Measurements from ENCODE around the gene ZNF839. TPM values are rescaled to one million over a fixed set of nuclear protein-coding genes. Genes with fewer than 3 reads are reported as not detected.
A peak's percentile ranks its signal among the peaks of the same experiment; 100 is the strongest.

ZNF839 gene
- total RNA-seq, 1 donor from 2014 or later = 16.9 TPM

DNA sequence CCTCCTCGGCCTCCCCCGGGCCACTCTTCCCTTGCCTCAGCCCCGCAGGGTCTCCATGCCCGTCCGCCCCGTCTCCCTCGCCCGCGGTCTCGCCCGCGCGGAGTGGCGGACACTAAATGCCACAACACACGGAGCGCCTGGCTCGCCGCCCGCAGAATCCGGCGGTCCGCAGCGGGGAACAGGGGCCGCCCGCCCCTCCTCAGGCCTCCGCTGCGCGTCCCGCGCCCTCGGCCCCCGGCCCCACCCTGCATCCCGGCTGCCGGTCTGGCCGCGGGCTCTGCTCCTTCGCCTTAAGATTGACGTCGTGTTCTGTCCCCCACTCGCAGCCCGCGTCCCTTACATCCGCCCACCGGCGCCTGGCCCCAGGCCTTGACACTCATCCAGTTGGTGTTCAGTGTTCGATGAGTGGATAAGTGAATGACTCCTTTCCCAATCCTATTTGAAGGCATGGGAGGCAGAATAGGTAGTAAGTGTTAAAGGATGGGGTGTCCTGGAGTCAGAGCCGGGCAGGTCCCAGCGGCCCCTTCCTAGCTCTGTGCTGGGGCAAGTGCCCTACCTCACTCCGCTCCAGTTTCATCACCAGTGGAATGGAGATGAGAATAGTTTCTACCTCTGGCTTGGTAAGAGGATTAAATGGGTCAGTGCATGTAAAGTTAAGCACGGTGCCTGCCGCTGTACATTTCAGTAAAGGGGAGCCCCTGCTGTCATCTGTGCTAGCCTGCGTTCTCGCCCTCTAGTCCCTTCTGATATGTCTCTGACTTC is 43.8 kb downstream of the ZNF839 start:
- TF ChIP-seq CTCF (conservative IDR thresholded peaks at IDR 0.05; ENCODE audit: low read depth, low read length) = no peak
- DNase-seq (ENCODE audit: low read depth) = no peak
- peak overlapping the region; percentile 82 for H3K4me3 ChIP-seq (ENCODE audit: low read depth, low read length)

DNA sequence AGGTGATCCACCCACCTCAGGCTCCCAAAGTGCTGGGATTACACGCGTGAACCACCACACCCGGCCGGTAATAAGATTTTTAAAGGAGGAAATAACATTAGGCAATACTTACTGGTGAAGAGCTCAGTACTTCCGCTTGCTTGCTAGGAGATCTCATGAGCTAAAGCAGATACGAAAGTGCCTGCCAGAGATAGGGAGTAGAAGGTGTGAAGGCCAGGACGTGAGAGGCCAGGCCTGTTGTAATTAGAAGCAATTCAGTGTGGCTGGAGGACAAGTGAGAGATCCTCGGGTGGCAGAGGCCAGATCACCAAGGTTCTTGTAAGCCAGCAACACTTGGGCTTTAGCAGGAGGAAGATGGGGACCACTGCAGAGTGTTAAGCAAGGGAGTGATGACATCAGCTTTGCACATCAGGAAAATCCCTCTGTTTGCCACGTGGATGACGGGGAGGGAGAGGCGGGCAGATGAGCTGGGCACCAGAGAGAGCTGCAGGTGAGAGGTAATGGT is 50.8 kb downstream of the ZNF839 start:
- no peak for TF ChIP-seq CTCF (conservative IDR thresholded peaks at IDR 0.05; ENCODE audit: low read depth, low read length)
- H3K4me3 ChIP-seq (ENCODE audit: low read depth, low read length) = no peak overlapping the region
- DNase-seq (ENCODE audit: low read depth) = no peak

- no peak for TF ChIP-seq CTCF (conservative IDR thresholded peaks at IDR 0.05; ENCODE audit: low read depth, low read length)
- no peak overlapping the region for H3K4me3 ChIP-seq (ENCODE audit: low read depth, low read length)
- DNase-seq (ENCODE audit: low read depth) = no peak
Measured at GRCh38 chr14:102371361-102371760, 51.8 kb downstream of the ZNF839 start.

GRCh38 chr14:102373110-102373509 is 53.6 kb downstream of the ZNF839 start:
- no peak overlapping the region for H3K4me3 ChIP-seq (ENCODE audit: low read depth, low read length)
- DNase-seq (ENCODE audit: low read depth) = no peak
- no peak for TF ChIP-seq CTCF (conservative IDR thresholded peaks at IDR 0.05; ENCODE audit: low read depth, low read length)

DNA sequence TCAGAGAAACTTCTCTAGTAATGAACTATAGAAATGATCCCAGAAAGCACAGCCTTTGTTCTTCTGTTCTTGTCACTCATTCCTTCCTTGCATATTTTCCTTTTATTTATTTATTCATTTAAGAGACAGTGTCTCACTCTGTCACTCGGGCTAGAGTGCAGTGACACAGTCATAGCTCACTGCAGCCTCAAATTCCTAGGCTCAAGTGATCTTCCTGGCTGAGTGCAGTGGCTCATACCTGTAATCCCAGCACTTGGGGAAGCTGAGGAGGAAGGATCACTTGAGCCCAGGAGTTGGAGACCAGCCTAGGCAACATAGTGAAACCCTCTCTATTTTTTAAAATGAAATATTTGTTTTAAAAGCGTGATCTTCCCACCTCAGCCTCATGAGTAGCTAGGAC is 54.7 kb downstream of the ZNF839 start:
- DNase-seq (ENCODE audit: low read depth) = no peak
- no peak for TF ChIP-seq CTCF (conservative IDR thresholded peaks at IDR 0.05; ENCODE audit: low read depth, low read length)
- H3K4me3 ChIP-seq (ENCODE audit: low read depth, low read length) = no peak overlapping the region

DNA sequence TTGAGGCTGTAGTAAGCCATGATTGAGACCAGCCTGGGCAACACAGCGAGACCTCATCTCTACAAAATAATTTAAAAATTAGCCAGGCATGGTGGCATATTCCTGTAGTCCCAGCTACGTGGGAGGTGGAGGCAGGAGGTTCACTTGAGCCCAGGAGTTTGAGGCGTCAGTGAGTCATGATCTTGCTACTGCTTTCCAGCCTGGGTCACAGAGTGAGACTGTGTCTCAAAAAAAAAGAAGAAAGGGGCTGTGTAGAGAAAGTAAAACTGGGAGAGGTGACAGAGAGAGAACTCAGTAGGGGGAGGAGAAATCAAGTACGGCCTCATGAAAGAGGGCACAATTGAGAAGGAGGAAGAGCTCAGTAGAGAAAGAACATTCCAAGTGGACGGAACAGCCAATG is 55.6 kb downstream of the ZNF839 start:
- DNase-seq (ENCODE audit: low read depth) = no peak
- TF ChIP-seq CTCF (conservative IDR thresholded peaks at IDR 0.05; ENCODE audit: low read depth, low read length) = no peak
- no peak overlapping the region for H3K4me3 ChIP-seq (ENCODE audit: low read depth, low read length)

- DNase-seq (ENCODE audit: low read depth) = no peak
- no peak overlapping the region for H3K4me3 ChIP-seq (ENCODE audit: low read depth, low read length)
- no peak for TF ChIP-seq CTCF (conservative IDR thresholded peaks at IDR 0.05; ENCODE audit: low read depth, low read length)
Measured at GRCh38 chr14:102377696-102378095, 58.1 kb downstream of the ZNF839 start.
